COLO668 (cell line): ENCODE measurements around the gene ACP1.
A peak's percentile ranks its signal among the peaks of the same experiment; 100 is the strongest.

Experiments used
- DNase-seq: peaks from one replicate; lab custom pipeline; 2025; ENCODE audit not compliant: unreplicated experiment; lab: John Stamatoyannopoulos, UW

ACP1 gene

GRCh38 chr2:264493-265468 is at the start of gene ACP1:
TSS of gene ACP1 (plus strand) at chr2:264947. CDS start at chr2:264965, 18 bp downstream.
- peak; percentile 99 for DNase-seq

GRCh38 chr2:216068-216467 is 48.7 kb upstream of the ACP1 start:
- DNase-seq: no peak

DNA sequence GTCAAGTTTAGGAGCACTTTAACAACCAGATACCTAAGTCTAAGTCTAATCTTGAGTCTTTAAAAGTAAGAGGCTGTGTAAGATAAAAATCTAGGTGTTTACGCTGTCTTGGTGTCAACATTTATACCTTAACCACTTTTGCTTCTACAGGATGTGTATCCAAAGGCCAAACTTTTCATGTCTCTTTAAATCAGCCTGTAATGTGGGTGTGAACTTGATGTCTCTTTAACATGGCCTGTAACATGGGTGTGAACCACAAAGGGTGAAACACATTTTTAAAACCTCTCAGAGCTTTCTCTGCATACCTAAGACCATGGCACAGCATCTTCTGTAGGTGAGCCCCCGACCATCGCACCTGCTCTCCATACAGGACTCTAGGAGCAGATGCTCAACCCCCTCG is 41.3 kb upstream of the ACP1 start:
- DNase-seq: no peak

GRCh38 chr2:223971-224760 is 40.6 kb upstream of the ACP1 start:
- DNase-seq: no peak

GRCh38 chr2:228115-228514 is 36.6 kb upstream of the ACP1 start:
- no peak for DNase-seq

DNA sequence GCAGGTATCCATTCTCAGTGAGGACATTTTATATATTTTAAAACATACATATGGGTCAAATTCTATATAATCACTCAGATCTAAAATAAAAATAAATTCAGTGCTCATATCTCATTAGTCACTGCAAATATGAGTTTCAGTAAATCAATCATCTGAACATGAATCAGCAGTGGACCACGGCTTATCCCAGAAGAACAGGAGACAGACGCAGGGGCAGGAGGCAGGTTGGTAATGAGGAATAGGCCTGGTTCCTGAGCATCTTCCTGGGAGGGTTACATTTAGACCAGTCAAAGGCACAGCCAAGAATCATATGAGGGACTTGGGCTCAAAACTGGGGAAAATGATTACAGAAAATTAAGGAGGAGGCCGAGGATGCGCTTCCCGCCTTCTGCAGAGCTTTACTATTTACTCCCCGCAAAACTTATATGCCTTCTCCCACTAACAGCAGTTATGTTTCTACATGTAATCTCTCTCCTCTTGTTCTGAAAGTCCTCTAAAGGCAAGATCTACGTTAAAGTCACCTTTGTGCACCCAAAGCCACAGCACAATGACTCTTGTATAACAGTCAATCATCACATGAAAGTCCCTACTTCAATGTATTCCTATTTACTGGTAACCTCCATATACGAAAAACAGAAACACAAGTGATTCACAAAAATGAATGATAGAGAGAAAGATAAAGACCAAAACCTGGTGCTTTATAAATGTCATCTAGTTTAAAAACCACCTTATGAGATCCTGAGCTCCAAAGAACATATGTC is 36.0 kb upstream of the ACP1 start:
- no peak for DNase-seq

DNA sequence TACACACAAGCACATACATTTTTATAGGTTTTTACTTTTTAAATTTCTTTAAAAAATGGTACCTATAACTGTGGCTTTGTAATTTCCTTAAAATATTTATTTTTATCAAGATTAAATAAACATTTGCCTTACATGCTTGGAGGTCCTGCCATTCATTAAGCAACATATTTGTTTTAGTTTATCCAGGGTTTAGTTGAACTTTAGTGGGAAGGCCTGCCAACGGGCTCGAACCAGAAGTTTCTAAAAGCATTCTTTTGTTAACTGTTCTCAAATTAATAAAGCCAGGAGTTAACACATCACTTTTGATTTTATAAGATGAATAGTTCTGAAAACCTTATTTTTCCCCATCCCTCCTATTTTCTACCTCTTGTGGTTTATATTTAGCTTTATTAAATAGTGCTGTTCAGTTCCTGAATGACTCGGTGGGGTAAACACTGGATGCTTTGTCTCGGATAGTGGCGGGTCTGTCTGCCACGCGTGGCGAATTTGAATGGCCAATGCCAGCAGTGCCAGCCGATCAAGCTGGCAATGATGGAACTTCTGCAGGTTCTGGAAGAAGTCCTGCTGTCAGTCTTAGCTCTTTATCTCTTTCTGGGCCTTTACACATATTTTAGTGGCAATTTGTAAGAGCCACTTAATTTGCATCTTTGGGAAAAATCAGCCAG is 33.1 kb upstream of the ACP1 start:
- no peak for DNase-seq

GRCh38 chr2:233030-233429 is 31.7 kb upstream of the ACP1 start:
- no peak for DNase-seq

- no peak for DNase-seq
Observed at GRCh38 chr2:234421-234820, 30.3 kb upstream of the ACP1 start.

DNA sequence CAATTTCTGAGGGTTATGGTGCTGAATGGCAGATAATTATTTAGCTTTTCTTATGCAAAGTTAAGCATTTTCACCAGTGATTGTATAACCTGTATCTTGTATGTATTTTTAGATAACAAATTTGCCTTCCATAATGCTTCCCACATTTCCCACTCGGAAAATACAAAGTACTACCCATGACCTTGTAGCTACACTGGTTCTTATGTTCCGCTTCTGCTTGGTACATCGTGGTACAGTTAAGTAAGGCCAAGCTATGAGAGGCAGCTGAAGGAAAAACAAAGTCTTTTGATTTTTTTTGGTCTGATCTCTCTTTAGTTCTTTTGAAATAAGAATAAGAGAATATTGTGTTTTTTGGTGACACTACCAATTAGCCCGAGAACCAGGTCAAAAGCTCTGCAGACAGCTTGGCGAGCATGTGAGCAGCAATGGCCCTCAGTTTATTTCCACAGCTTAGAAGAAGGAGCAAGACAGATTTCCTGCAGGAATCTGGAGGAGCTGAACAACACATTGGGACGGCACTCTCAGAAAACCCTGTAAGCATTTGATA is 27.7 kb upstream of the ACP1 start:
- DNase-seq: no peak

- DNase-seq: no peak
Observed at GRCh38 chr2:237878-238277, 26.9 kb upstream of the ACP1 start.

DNA sequence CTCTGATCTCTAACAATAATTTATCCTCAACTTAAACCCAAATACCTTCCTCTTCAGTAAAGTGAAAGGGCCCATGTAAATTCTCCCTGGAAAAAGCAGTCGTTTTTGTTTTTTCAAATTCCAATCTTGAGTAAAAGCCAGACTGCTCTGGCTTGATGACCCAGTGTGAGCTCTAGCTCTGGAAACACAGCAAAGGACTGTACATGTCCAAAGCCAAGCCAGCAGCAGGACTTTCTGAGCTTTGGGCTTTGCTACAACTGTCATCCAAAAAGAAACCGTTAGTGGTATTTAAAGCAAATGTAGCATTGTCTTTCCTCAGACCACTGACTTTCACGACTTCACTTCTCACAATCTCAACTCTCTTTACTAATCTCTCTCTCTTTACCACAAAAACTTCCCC is 26.3 kb upstream of the ACP1 start:
- DNase-seq: no peak

DNA sequence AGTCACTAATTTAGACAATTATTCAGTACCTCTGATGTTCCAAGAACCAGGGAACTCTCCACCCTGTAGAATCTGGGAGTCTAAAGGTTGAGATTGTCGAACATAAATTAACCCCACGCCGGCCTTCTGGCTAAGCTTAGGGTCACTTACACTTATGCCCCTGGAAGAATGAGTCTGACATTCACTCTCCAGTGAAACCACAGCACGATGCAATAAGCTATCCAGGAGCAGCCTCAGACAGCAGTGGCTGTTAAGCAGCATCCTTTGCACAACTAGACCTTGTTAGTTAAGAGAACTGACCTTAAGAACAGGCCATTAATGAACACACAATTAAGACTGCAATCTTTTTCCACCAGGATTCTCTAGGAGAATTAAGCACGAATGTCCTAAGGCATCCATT is 25.9 kb upstream of the ACP1 start:
- DNase-seq: no peak

DNA sequence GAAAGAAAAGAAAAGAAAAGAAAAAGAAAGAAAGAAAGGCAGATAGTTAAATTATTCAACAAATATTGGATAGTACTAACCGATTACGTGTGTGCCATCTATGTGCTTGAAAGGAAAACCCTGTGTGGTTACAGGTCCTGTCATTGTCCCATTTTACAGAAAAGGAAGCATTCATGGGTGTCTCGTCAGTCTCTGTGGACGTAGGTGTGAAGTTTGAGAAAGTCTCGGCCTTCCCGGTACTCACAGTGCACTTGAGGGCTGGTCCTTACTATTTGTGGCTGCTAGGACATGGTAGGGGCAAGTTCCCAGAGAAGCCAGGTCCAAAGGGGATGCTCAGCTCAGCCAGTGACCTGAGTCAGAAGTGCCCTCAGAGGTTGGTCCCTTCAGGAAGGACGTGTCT is 20.2 kb upstream of the ACP1 start:
- DNase-seq: no peak

DNA sequence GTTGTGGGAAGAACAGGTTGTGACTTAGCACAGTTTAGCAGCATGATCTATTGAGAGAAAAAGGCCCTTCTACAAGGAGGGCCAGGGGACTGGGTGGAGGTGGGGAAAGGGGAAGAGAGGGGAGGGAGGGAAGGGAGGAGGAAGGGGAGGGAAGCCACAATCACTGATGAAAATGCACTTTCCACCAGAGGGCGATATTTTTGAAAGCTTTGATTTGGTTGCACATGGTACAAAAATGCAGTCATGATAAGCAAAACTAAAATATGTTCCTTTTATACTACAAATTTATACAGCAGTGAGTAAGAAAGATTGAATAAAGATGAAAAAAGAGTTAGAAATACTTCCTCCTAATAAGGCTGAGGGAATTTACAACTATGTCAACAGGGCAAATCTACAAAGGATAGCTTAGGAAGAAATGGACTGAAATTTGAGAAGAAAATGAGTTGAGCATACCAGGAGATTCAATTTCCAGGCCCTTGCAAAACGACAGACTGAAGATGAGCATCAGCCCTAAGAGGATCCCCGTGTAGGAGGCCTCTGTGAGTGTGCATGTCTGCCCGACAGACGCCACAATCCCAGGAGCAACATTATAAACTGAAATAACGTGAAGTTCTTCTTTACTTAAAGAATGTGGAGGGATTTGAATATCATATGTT is 18.1 kb upstream of the ACP1 start:
- DNase-seq: peak; percentile 11

DNA sequence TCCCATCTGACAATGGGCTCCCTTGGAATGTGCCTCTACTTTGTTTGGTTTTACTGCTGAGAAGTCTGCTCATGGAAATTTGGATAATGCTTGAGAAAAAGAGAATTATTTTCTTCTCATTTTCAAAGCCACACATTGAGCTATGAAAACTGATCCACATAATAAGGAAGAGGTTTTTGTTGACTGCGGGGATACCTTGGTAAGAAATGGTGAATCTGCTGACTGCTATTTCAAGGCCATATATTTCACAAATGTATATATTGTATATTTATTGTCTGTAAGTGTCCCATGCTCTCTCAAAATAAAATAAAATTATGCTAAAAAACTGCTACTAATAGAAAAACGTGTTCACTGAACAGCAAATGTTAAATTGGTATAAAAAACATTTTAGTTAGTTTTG is 16.0 kb upstream of the ACP1 start:
- no peak for DNase-seq

- no peak for DNase-seq
Observed at GRCh38 chr2:249538-250042, 15.2 kb upstream of the ACP1 start.

- no peak for DNase-seq
Observed at GRCh38 chr2:252001-252602, 12.6 kb upstream of the ACP1 start.

DNA sequence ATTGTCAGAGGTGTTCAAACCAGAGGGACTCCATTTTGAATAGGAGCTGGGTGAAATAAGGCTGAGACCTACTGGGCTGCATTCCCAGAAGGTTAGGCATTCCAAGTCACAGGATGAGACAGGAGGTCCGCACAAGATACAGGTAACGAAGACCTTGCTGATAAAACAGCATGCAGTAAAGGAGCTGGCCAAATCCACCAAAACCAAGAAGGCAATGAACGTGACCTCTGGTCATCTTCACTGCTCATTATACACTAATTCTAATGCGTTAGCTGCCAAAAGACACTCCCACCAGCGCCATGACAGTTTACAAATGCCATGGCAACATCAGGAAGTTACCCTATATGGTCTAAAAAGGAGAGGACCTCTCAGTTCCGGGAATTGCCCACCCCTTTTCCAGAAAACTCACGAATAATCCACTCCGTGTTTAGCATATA is 11.5 kb upstream of the ACP1 start:
- DNase-seq: no peak
